Activated B cell treated with CpG ODN at 0.5 μM for 24 hours (primary cell): ENCODE data around the gene SNX32. TPM values are rescaled to one million over a fixed set of nuclear protein-coding genes. Genes with fewer than 3 reads are reported as not detected.

ENCODE experiments used
- ATAC-seq: fragments of 200-7000 bp; cut with Tn5 transposase; one replicate; pipeline ENCODE4 v1.10.0; 2021; ENCODE audit warnings: low read depth, mild to moderate bottlenecking, moderate library complexity
- CTCF ChIA-PET: fragments of 350-600 bp; sonication (Branson Sonifier 250); formaldehyde crosslinking; loops from one replicate; lab custom pipeline; 2021; ENCODE audit warnings: antibody characterized with exemption; lab: Charles Lee
- POLR2A ChIA-PET: fragments of 350-600 bp; sonication (Branson Sonifier 250); formaldehyde crosslinking; loops from one replicate; lab custom pipeline; 2021; ENCODE audit warnings: antibody characterized with exemption; lab: Charles Lee
- DNase-seq: peaks from one replicate; pipeline ENCODE4 v3.0.0; 2022
- H3K27ac Mint-ChIP-seq: one replicate; pipeline ENCODE4 v1.8.0; 2020; ENCODE audit warnings: mixed read lengths
- H3K27me3 Mint-ChIP-seq: one replicate; pipeline ENCODE4 v1.8.0; 2021; ENCODE audit warnings: mixed read lengths
- H3K36me3 Mint-ChIP-seq: one replicate; pipeline ENCODE4 v1.8.0; 2021; ENCODE audit warnings: low read depth, mixed read lengths
- H3K4me1 Mint-ChIP-seq: one replicate; pipeline ENCODE4 v1.8.0; 2021; ENCODE audit warnings: mixed read lengths
- H3K4me3 Mint-ChIP-seq: one replicate; pipeline ENCODE4 v1.8.0; 2020; ENCODE audit warnings: mild to moderate bottlenecking, mixed read lengths
- H3K9me3 Mint-ChIP-seq: one replicate; pipeline ENCODE4 v1.8.0; 2020; ENCODE audit warnings: mixed read lengths
- CTCF ChIP-seq: fragments of 200-600 bp; IDR thresholded peaks from one replicate; pipeline ENCODE4 v1.8.0; 2022; ENCODE audit warnings: antibody characterized with exemption, mild to moderate bottlenecking
- intact Hi-C: fragments of 100-400 bp; cut with micrococcal nuclease; formaldehyde crosslinking; loops from one replicate; pipeline ENCODE4 v1.15.1; 2024
- total RNA-seq: library from RNA; stranded (reverse); gene quantifications from 2 replicates; pipeline ENCODE4 v1.2.3, GENCODE V29; 2022

Gene SNX32
- total RNA-seq, 1 donor from 2014 or later: 1.0 TPM

- Mint-ChIP-seq H3K27ac (no peak overlapping the region), H3K4me3 (peak overlapping the region; percentile 72), H3K9me3 (no peaks in the 10 kb centered on the region), H3K36me3 (no peaks in the 10 kb centered on the region), H3K4me1 (peaks cover 13% of the 10 kb centered on the region), H3K27me3 (peaks cover 2% of the 10 kb centered on the region)
- DNase-seq (no peak), ATAC-seq (no peak)
- ChIA-PET CTCF (interaction anchor here (1.0 to 2.7 kb wide), 4 partner anchors 10 to 17 kb away, joined by 4 to 11 read pairs (median 8); partner anchors contain the start of genes CCDC85B and FIBP), POLR2A (interaction anchor here (0.6 to 2.9 kb wide), 13 partner anchors 11 to 335 kb away, joined by 3 to 49 read pairs (median 7); partner anchors contain the start of genes BANF1, C11orf68, CCDC85B and CTSW)
- no peak for TF ChIP-seq CTCF
- intact Hi-C loops: loop anchor here (1.0 kb wide), 2 partner anchors 11 to 18 kb away; partner anchors contain the start of genes C11orf68, CCDC85B and DRAP1
Observed at GRCh38 chr11:65900899-65901180, 67.1 kb downstream of the SNX32 start.

GRCh38 chr11:65903068-65903481 lies 69.3 kb downstream of the SNX32 start:
- Mint-ChIP-seq H3K27ac (no peak overlapping the region), H3K4me3 (no peak overlapping the region), H3K36me3 (no peaks in the 10 kb centered on the region), H3K9me3 (no peaks in the 10 kb centered on the region), H3K27me3 (peaks cover 5% of the 10 kb centered on the region), H3K4me1 (peaks cover 11% of the 10 kb centered on the region)
- CTCF ChIA-PET: no interaction called here
- DNase-seq (no peak), ATAC-seq (no peak)
- POLR2A ChIA-PET: interaction anchor here (0.9 kb wide), 1 partner anchor 12 kb away, joined by 3 read pairs; the partner anchor contains the start of gene CCDC85B
- intact Hi-C loops: no loop called here
- TF ChIP-seq CTCF: no peak

Other genes with a start within 250 kb of the SNX32 start
- gene KCNK7, start 238.2 kb upstream of the SNX32 start, total RNA-seq: 1.0 and 1.1 TPM in 2 replicates
- gene MAP3K11, start 219.7 kb upstream of the SNX32 start, total RNA-seq: 72.1 and 89.6 TPM in 2 replicates
- 45.3 and 51.4 TPM in 2 replicates for gene PCNX3, start 218.2 kb upstream of the SNX32 start, total RNA-seq
- gene SIPA1, start 195.9 kb upstream of the SNX32 start, total RNA-seq: 236 and 252 TPM in 2 replicates
- 110 and 119 TPM in 2 replicates for gene RELA, start 171.0 kb upstream of the SNX32 start, total RNA-seq
- 108 and 120 TPM in 2 replicates for gene KAT5, start 121.7 kb upstream of the SNX32 start, total RNA-seq
- 85.3 and 91.4 TPM in 2 replicates for gene RNASEH2C, start 113.2 kb upstream of the SNX32 start, total RNA-seq
- 17.4 and 20.9 TPM in 2 replicates for gene AP5B1, start 53.0 kb upstream of the SNX32 start, total RNA-seq
- 0.09 and 0.29 TPM in 2 replicates for gene OVOL1, start 46.9 kb upstream of the SNX32 start, total RNA-seq
- 1,079 and 1,089 TPM in 2 replicates for gene CFL1, start 24.2 kb downstream of the SNX32 start, total RNA-seq
- gene MUS81, start 26.5 kb downstream of the SNX32 start, total RNA-seq: 73.8 and 83.1 TPM in 2 replicates
- 3.8 and 6.3 TPM in 2 replicates for gene EFEMP2, start 38.8 kb downstream of the SNX32 start, total RNA-seq
- gene CTSW, start 45.9 kb downstream of the SNX32 start, total RNA-seq: 0.59 and 0.93 TPM in 2 replicates
- gene FIBP, start 54.5 kb downstream of the SNX32 start, total RNA-seq: 74.5 and 76.5 TPM in 2 replicates
- gene CCDC85B, start 56.7 kb downstream of the SNX32 start, total RNA-seq: 21.6 and 23.4 TPM in 2 replicates
- gene FOSL1, start 66.4 kb downstream of the SNX32 start, total RNA-seq: 1.0 and 1.4 TPM in 2 replicates
- gene C11orf68, start 85.1 kb downstream of the SNX32 start, total RNA-seq: 28.9 and 31.7 TPM in 2 replicates
- 64.7 and 75.8 TPM in 2 replicates for gene DRAP1, start 85.5 kb downstream of the SNX32 start, total RNA-seq
- gene TSGA10IP, start 111.5 kb downstream of the SNX32 start, total RNA-seq: not detected in 2 replicates
- gene SART1, start 127.8 kb downstream of the SNX32 start, total RNA-seq: 86.6 and 92.3 TPM in 2 replicates
- 50.7 and 58.9 TPM in 2 replicates for gene EIF1AD, start 168.2 kb downstream of the SNX32 start, total RNA-seq
- gene BANF1, start 168.5 kb downstream of the SNX32 start, total RNA-seq: 220 and 228 TPM in 2 replicates
- gene CST6, start 178.0 kb downstream of the SNX32 start, total RNA-seq: not detected in 2 replicates
- gene CATSPER1, start 192.5 kb downstream of the SNX32 start, total RNA-seq: not detected in 2 replicates
- not detected in 2 replicates for gene GAL3ST3, start 215.2 kb downstream of the SNX32 start, total RNA-seq
- gene SF3B2, start 218.4 kb downstream of the SNX32 start, total RNA-seq: 198 and 219 TPM in 2 replicates
- gene PACS1, start 236.3 kb downstream of the SNX32 start, total RNA-seq: 118 and 121 TPM in 2 replicates